Natural killer cell treated with Interleukin-12 subunit alpha and Interleukin-12 subunit beta and Interleukin-15 and Interleukin-18, amount 100 ng/mL, for 72 hours (primary cell): ENCODE results near the gene ATG9B. TPM values are rescaled to one million over a fixed set of nuclear protein-coding genes. Genes with fewer than 3 reads are reported as not detected.
A peak's percentile ranks its signal among the peaks of the same experiment; 100 is the strongest.
"Not testable (repeated sequence)": the region's sequence is repeated elsewhere in the genome, so short reads cannot be mapped to it uniquely, and the experiment has no call there.

ENCODE experiments used
- ATAC-seq, 2 donors: fragments of 150-1000 bp; cut with Tn5 transposase in 1 of 2; sonication (Bioruptor Pico), chemical (Tn5 transposase) in 1 of 2; 2 replicates each; pipeline ENCODE4 v1.10.0; 2021
- DNase-seq: peaks from one replicate; pipeline ENCODE4 v3.0.0; 2022; ENCODE audit warnings: low spot score
- H3K27ac Mint-ChIP-seq, 2 donors: 1 replicate in 1 of 2; 2 replicates in 1 of 2; pipeline ENCODE4 v1.8.0; 2022; ENCODE audit warnings: mixed read lengths in 2 of 2, mild to moderate bottlenecking in 1 of 2, moderate library complexity in 1 of 2
- H3K27me3 Mint-ChIP-seq, 2 donors: 1 replicate in 1 of 2; 2 replicates in 1 of 2; pipeline ENCODE4 v1.8.0; 2022; ENCODE audit warnings: mixed read lengths in 2 of 2
- H3K36me3 Mint-ChIP-seq: one replicate; pipeline ENCODE4 v1.8.0; 2022; ENCODE audit warnings: mixed read lengths
- H3K4me1 Mint-ChIP-seq, 2 donors: 1 replicate in 1 of 2; 2 replicates in 1 of 2; pipeline ENCODE4 v1.8.0; 2022; ENCODE audit warnings: low read depth in 2 of 2, mixed read lengths in 2 of 2, mild to moderate bottlenecking in 1 of 2
- H3K4me3 Mint-ChIP-seq: one replicate; pipeline ENCODE4 v1.8.0; 2022; ENCODE audit warnings: mixed read lengths
- H3K9me3 Mint-ChIP-seq: 2 replicates; pipeline ENCODE4 v1.8.0; 2022; ENCODE audit warnings: mixed read lengths
- total RNA-seq, 2 donors: library from RNA; stranded (reverse); gene quantifications; one replicate each; pipeline ENCODE4 v1.2.3, GENCODE V29; 2022

ATG9B gene
- total RNA-seq, 2 donors from 2014 or later, result 2.5 to 2.7 TPM

DNA sequence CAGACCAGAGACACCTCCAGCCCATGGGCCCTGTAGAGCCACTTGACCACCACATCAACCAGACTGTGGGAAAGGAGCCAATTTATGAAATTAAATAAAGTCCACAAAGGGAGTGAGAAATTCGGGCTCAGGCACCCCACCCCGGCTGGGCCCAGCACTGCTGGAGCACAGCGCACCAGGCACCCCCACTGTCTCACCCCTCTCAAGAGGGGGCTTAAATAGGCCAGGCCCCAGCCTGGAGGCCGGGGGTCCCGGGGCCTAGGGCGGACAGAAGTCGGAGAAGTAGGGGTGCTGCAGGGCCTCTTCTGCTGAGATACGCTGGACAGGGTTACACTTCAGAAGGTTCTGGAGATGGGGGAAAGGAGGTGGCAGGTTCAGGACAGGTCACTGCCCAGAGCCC, 29.5 kb upstream of the ATG9B start:
- H3K27me3 Mint-ChIP-seq, result peaks cover 3 to 8% of the 10 kb centered on the region in 2 donors
- no peak overlapping the region for H3K4me3 Mint-ChIP-seq
- H3K36me3 Mint-ChIP-seq, result no peaks in the 10 kb centered on the region

GRCh38 chr7:151053096-151053495, 28.8 kb upstream of the ATG9B start:
- H3K4me3 Mint-ChIP-seq, result no peak overlapping the region
- H3K27ac Mint-ChIP-seq, result no peak overlapping the region
- DNase-seq, result no peak
- H3K27me3 Mint-ChIP-seq, result peaks cover 3 to 8% of the 10 kb centered on the region in 2 donors
- no peaks in the 10 kb centered on the region for H3K36me3 Mint-ChIP-seq
- no peaks in the 10 kb centered on the region for H3K9me3 Mint-ChIP-seq
- ATAC-seq, result no peak
- H3K4me1 Mint-ChIP-seq, result peaks cover 9 to 11% of the 10 kb centered on the region in 2 donors

More for the DNA sequence above, 29.5 kb upstream of the ATG9B start:
- Mint-ChIP-seq H3K27ac (no peak overlapping the region), H3K4me1 (peaks cover 13 to 15% of the 10 kb centered on the region in 2 donors), H3K9me3 (no peaks in the 10 kb centered on the region)
- DNase-seq, result no peak
- ATAC-seq, result no peak

GRCh38 chr7:151051108-151051507, 26.8 kb upstream of the ATG9B start:
- H3K27ac Mint-ChIP-seq, result no peak overlapping the region
- no peak overlapping the region for H3K4me3 Mint-ChIP-seq
- H3K4me1 Mint-ChIP-seq, result peaks cover 0 to 8% of the 10 kb centered on the region in 2 donors
- peak; percentile 56 to 61 for ATAC-seq
- H3K9me3 Mint-ChIP-seq, result no peaks in the 10 kb centered on the region
- DNase-seq, result no peak
- H3K36me3 Mint-ChIP-seq, result no peaks in the 10 kb centered on the region
- H3K27me3 Mint-ChIP-seq, result peaks cover 3 to 8% of the 10 kb centered on the region in 2 donors

- H3K4me3 Mint-ChIP-seq, result no peak overlapping the region
- ATAC-seq (no peak), DNase-seq (no peak)
- H3K27ac Mint-ChIP-seq, result no peak overlapping the region
- peaks cover 0 to 8% of the 10 kb centered on the region in 2 donors for H3K4me1 Mint-ChIP-seq
- H3K27me3 Mint-ChIP-seq, result peaks cover 3 to 8% of the 10 kb centered on the region in 2 donors
- H3K9me3 Mint-ChIP-seq, result no peaks in the 10 kb centered on the region
- no peaks in the 10 kb centered on the region for H3K36me3 Mint-ChIP-seq
These were observed 24.7 kb upstream of the ATG9B start for GRCh38 chr7:151048911-151049463.

GRCh38 chr7:151047976-151048815, 23.9 kb upstream of the ATG9B start, which contains the start of gene ASIC3:
TSS of gene ASIC3 (plus strand) at chr7:151048531. CDS start at chr7:151048886, 355 bp downstream.
- ATAC-seq, result no peak
- Mint-ChIP-seq H3K27me3 (peaks cover 3 to 8% of the 10 kb centered on the region in 2 donors), H3K36me3 (no peaks in the 10 kb centered on the region), H3K4me1 (peaks cover 0 to 8% of the 10 kb centered on the region in 2 donors), H3K9me3 (no peaks in the 10 kb centered on the region), H3K4me3 (no peak within 1 kb of the TSS), H3K27ac (no peak within 1 kb of the TSS)
- no peak for DNase-seq

- Mint-ChIP-seq H3K27me3 (no peaks in the 10 kb centered on the region), H3K9me3 (no peaks in the 10 kb centered on the region), H3K27ac (no peak overlapping the region), H3K4me1 (peaks cover 0 to 4% of the 10 kb centered on the region in 2 donors), H3K4me3 (no peak overlapping the region), H3K36me3 (no peaks in the 10 kb centered on the region)
- DNase-seq (no peak), ATAC-seq (no peak)
These were observed 22.6 kb upstream of the ATG9B start for GRCh38 chr7:151046603-151047573.

DNA sequence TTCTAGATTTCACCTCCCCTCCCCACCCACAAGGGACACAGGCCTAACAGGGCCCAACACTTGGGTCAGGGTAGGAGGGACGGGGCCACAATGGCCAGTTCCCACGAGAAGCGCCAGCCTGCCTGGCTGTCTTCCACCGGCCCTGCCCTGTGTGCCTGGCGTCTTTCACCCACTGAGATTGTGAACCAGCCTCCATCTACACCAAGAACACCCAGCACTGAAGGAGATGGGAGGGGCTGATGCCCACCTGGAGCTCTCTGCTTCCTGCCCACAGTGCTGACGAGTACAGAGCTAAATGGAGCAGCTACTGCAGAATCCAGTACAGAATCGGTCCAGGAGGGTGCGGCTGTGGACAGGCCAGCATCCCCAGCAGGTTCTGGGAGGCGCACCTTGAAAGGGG, 21.7 kb upstream of the ATG9B start:
- Mint-ChIP-seq H3K4me3 (no peak overlapping the region), H3K9me3 (no peaks in the 10 kb centered on the region), H3K36me3 (no peaks in the 10 kb centered on the region), H3K4me1 (peaks cover 0 to 4% of the 10 kb centered on the region in 2 donors), H3K27ac (no peak overlapping the region), H3K27me3 (no peaks in the 10 kb centered on the region)
- DNase-seq (no peak), ATAC-seq (no peak)

GRCh38 chr7:151045262-151045661, 21.0 kb upstream of the ATG9B start:
- no peaks in the 10 kb centered on the region for H3K27me3 Mint-ChIP-seq
- H3K4me3 Mint-ChIP-seq, result no peak overlapping the region
- H3K9me3 Mint-ChIP-seq, result no peaks in the 10 kb centered on the region
- H3K27ac Mint-ChIP-seq, result no peak overlapping the region
- DNase-seq (no peak), ATAC-seq (no peak)
- no peaks in the 10 kb centered on the region for H3K36me3 Mint-ChIP-seq
- peaks cover 0 to 4% of the 10 kb centered on the region in 2 donors for H3K4me1 Mint-ChIP-seq

DNA sequence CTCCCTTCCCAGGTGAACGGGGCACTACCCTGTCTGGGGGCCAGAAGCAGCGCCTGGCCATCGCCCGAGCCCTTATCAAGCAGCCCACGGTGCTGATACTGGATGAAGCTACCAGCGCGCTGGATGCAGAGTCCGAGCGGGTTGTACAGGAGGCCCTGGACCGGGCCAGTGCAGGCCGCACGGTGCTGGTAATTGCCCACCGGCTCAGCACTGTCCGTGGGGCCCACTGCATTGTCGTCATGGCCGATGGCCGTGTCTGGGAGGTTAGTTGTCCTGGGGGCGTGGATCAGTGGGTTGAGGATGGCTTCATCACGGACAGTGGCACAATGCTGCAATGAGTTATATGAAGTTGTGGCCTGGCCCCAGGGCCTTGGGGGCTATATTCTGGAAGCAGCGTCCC, 19.7 kb upstream of the ATG9B start:
- H3K9me3 Mint-ChIP-seq, result no peaks in the 10 kb centered on the region
- H3K36me3 Mint-ChIP-seq, result no peaks in the 10 kb centered on the region
- no peak for ATAC-seq

GRCh38 chr7:151043449-151043848, 19.2 kb upstream of the ATG9B start:
- H3K4me1 Mint-ChIP-seq, result peaks cover 11 to 12% of the 10 kb centered on the region in 2 donors
- not testable (repeated sequence) for H3K27ac Mint-ChIP-seq, H3K27me3 Mint-ChIP-seq, ATAC-seq, H3K9me3 Mint-ChIP-seq, DNase-seq, H3K36me3 Mint-ChIP-seq, H3K4me3 Mint-ChIP-seq

More for the DNA sequence above, 19.7 kb upstream of the ATG9B start:
- no peak overlapping the region for H3K4me3 Mint-ChIP-seq
- no peaks in the 10 kb centered on the region for H3K27me3 Mint-ChIP-seq
- no peak for DNase-seq
- H3K27ac Mint-ChIP-seq, result no peak overlapping the region
- peaks cover 11 to 12% of the 10 kb centered on the region in 2 donors for H3K4me1 Mint-ChIP-seq

DNA sequence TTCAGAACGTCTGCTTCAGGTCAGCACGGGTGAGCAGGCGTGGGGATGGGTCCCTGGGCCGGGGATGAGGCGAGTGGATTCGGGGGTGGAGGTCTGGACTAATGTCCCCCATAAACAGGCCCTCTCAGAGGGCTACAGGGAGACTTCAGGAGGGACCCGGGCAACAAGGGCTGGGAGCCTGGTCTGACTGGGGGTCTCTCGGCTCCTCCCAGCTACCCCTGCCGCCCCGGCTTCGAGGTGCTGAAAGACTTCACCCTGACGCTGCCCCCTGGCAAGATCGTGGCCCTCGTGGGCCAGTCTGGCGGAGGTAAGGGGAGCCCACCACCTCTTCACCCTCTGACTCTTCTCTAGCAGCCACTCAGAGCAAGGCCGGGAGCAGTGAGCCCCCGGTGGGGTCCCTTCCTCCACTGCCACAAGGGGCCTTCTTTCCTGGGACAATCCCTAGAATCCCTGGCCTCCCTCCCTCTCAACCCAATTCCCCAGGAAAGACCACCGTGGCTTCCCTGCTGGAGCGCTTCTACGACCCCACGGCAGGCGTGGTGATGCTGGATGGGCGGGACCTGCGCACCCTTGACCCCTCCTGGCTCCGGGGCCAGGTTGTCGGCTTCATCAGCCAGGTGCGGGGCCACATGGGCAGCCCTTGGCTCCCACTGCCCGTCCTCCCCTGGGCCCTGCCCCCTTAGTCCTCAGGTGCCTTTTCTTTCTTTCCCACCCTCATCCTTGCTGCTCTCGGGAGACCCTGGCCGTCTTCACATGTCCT, 16.5 kb upstream of the ATG9B start:
- H3K36me3 Mint-ChIP-seq, result no peaks in the 10 kb centered on the region
- H3K4me1 Mint-ChIP-seq, result peaks cover 8 to 11% of the 10 kb centered on the region in 2 donors
- H3K27ac Mint-ChIP-seq, result no peak overlapping the region
- no peak for DNase-seq
- no peaks in the 10 kb centered on the region for H3K27me3 Mint-ChIP-seq
- H3K4me3 Mint-ChIP-seq, result no peak overlapping the region
- ATAC-seq, result no peak
- no peaks in the 10 kb centered on the region for H3K9me3 Mint-ChIP-seq

- ATAC-seq (no peak), DNase-seq (no peak)
- Mint-ChIP-seq H3K36me3 (no peaks in the 10 kb centered on the region), H3K27me3 (no peaks in the 10 kb centered on the region), H3K27ac (no peak overlapping the region), H3K4me1 (peaks cover 8 to 11% of the 10 kb centered on the region in 2 donors), H3K4me3 (no peak overlapping the region), H3K9me3 (no peaks in the 10 kb centered on the region)
These were observed 15.7 kb upstream of the ATG9B start for GRCh38 chr7:151039850-151040548.
